RCC 7860 (cell line): ENCODE data around the gene LINGO3.
A peak's percentile ranks its signal among the peaks of the same experiment; 100 is the strongest.
"Not testable (repeated sequence)": the region's sequence is repeated elsewhere in the genome, so short reads cannot be mapped to it uniquely, and the experiment has no call there.

Source experiments
- DNase-seq: peaks from one replicate; pipeline ENCODE4 v3.0.0-alpha.2; 2015; ENCODE audit warnings: low spot score
- FAIRE-seq: peaks from 2 replicates; lab custom pipeline; 2012; peaks lifted over from hg19 to GRCh38; lab: Jason Lieb, UNC

Gene LINGO3

GRCh38 chr19:2283835-2284507 lies 24.0 kb downstream of the LINGO3 start:
- FAIRE-seq (no peak), DNase-seq (no peak)

- FAIRE-seq (no peak), DNase-seq (no peak)
These were observed 25.1 kb downstream of the LINGO3 start for GRCh38 chr19:2282862-2283237.

GRCh38 chr19:2282062-2282861 lies 25.7 kb downstream of the LINGO3 start, which contains the start of gene PEAK3:
Gene PEAK3, minus strand, starts transcription at chr19:2282175. Its CDS starts 1,244 bp downstream, at chr19:2280931.
- FAIRE-seq (no peak), DNase-seq (no peak)

DNA sequence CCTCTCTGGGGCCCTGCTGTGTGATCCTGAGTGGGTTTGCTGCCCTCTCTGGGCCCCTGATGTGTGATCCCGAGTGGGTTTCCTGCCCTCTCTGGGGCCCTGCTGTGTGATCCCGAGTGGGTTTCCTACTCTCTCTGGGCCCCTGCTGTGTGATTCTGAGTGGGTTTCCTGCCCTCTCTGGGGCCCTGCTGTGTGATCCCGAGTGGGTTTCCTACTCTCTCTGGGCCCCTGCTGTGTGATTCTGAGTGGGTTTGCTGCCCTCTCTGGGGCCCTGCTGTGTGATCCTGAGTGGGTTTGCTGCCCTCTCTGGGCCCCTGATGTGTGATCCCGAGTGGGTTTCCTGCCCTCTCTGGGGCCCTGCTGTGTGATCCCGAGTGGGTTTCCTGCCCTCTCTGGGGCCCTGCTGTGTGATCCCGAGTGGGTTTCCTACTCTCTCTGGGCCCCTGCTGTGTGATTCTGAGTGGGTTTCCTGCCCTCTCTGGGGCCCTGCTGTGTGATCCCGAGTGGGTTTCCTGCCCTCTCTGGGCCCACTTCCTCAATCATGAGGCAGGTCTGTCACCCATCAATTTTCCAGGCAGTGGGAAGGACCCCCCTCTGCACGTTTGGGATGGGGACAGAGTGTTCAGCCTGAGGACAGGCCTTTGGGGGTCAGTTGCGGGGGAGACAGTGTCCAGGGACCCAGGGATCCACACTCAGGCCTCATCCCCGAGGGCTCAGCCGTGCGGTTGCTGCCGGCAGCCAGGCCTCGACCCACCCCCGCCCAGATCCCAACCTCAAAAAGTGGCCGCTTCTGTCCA lies 26.5 kb downstream of the LINGO3 start:
- not testable (repeated sequence) for FAIRE-seq, DNase-seq

DNA sequence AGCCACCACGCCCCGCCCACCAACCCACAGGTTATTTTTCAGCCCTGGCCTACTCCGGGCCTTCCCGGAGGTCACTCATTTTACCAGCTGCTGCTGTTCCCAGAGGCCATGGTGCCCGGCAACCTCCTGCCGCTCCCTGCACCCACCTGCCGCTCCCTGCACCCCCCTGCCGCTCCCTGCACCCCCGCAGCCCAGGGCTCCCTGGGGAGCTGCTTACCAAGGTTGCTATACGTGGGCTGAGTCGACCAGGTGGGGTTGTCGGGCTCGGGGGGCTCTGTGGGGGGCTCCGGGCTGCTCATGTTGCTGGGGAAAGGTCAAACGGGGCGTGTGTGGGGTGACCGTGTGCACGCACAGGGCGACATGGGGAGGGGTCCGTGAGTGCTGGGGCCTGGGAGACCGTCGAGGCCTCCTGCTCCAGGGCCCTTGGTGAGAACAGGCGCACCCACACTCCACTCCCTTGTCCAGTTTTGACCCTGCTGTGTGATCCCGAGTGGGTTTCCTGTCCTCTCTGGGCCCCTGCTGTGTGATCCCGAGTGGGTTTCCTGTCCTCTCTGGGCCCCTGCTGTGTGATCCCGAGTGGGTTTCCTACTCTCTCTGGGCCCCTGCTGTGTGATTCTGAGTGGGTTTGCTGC lies 27.2 kb downstream of the LINGO3 start:
- no peak for FAIRE-seq
- DNase-seq: no peak

- DNase-seq (no peak), FAIRE-seq (no peak)
These were observed 29.3 kb downstream of the LINGO3 start for GRCh38 chr19:2278459-2279158.

DNA sequence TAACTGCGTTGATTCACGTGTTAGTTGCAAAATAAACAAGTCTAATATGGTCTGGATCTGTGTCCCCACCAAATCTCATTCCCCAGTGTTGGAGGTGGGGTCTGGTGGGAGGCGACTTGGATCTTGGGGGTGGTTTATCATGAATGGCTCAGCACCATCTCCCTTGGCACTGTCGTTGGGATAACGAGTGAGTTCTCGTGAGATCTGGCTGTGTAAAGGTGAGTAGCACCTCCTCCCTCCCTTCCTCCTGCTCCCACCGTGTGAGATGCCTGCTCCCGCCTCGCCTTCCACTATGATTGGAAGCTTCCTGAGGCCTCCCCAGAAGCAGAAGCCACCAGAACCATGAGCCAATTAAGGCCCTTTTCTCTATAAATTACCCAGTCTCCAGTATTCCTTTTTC lies 30.8 kb downstream of the LINGO3 start:
- no peak for DNase-seq
- FAIRE-seq: no peak

GRCh38 chr19:2276429-2276986 lies 31.4 kb downstream of the LINGO3 start:
- DNase-seq: no peak
- no peak for FAIRE-seq

DNA sequence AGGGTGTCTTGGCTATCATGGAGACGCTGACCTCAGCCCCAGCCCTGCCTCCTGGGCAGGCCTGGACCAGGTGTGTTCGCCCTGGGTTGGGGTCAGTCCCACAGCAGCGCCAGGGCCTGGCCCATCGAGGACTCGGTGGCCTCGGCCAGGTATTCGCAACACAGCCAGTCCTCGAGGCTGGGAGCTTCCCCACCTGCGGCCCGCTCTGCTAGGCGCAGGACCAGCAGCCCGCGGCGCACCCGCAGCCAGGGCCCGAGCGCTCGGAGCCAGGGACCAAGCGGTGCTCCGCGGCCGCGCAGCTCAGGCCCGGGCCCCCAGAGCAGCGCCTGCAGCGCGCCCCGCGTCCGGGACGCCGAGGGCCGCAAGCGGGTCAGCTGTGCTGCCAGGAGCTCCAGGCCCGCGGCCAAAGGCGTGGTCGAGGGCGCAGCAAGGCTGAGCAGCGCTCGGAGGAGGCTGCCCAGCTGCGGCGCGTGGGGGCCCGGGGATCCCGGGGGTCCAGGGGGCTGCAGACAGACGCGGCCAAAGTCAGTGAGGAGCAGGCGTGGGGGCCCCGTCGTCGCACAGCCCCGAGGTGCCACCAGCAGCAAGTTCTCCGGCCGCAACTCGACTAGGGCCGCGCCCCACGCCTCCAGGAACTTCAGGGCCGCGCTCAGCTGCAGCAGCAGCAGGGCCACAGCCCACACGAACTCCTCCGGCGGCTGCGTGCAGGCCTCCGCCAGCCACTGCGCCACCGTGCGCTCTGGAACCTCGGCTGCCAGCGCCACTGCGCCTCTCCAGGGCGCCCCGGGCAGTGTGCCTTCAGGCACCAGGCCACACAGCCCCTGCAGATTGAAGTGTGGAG lies 32.1 kb downstream of the LINGO3 start:
- DNase-seq (no peak), FAIRE-seq (no peak)

DNA sequence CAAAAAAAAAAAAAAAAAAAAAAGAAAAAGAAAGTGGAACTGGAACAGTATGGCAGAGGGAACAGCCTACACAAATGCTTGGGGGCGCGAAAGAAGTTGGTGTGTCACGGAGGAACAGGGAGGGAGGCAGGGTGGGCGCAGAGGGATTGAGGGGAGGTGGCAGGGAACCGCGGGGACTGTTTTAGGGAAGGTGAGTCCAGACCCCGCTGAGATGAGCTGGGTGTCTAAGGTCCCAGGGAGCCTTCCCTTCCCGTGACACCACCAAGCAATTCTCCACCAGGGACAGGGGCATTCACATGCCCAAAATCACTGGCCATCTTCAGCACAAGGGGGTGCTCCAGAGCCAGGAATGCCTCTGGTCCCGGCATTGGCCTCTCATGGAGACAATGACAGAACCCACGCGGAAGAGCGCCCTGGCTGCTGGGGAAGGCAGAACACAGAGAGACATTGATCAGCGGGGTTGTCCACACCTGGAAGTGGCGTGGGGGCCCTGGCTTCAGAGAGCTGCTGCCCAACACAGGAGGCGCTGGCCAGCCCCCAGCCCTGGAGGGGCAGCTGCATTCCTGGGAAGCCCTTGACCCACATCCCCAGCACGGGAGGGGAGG lies 32.9 kb downstream of the LINGO3 start:
- no peak for FAIRE-seq
- peak; percentile 44 for DNase-seq

- DNase-seq (peak; percentile 26), FAIRE-seq (no peak)
These were observed 33.7 kb downstream of the LINGO3 start for GRCh38 chr19:2274185-2274711.

- no peak for FAIRE-seq
- DNase-seq: peak; percentile 56
These were observed 34.4 kb downstream of the LINGO3 start for GRCh38 chr19:2273356-2274184.

DNA sequence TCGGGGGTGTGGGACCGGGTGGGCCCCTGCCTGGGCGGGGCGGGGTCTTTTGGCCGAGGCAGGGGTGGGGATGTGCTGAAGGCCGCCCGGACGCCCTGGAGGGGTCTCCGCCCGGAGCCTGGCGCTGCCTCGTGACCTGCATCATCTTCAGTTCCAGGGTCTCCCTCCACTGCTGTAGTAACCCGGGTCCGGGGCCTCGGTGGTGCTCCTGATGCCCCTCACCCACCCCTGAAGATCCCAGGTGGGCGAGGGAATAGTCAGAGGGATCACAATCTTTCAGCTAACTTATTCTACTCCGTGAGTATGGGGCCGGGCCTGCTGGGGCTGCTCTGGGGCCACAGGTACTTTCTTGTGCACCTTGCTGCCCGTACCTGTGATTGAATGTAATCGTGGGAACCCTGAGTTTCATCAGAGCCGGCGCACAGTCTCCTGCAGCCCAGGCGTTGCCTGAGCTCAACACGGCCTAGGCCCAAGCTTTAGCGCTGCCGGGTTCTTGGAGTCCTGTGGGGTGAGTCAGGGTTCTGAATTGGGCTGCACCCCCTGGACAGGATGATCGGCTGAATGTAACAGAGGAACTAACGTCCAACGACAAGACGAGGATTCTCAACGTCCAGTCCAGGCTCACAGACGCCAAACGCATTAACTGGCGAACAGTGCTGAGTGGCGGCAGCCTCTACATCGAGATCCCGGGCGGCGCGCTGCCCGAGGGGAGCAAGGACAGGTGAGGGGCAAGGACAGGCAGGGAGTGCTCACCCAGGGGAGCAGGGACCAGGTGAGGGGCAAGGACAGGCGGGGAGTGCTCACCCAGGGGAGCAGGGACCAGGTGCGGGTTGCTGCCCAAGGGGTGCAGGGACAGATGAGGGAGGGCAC lies 36.5 kb downstream of the LINGO3 start:
- DNase-seq: peak; percentile 31

GRCh38 chr19:2270423-2271233 lies 37.3 kb downstream of the LINGO3 start:
- no peak for FAIRE-seq
- peak; percentile 45 for DNase-seq

More for the DNA sequence above, 36.5 kb downstream of the LINGO3 start:
- no peak for FAIRE-seq

GRCh38 chr19:2270157-2270422 lies 37.9 kb downstream of the LINGO3 start:
- no peak for FAIRE-seq

More at GRCh38 chr19:2270157-2270422, 37.9 kb downstream of the LINGO3 start:
- no peak for DNase-seq
